HEK293 (cell line): ENCODE measurements around the gene FGF12.

Experiments
- AEBP2 ChIP-seq: fragments of 450-650 bp; formaldehyde crosslinking; IDR thresholded peaks from 2 replicates; pipeline ENCODE4 v1.5.1; 2016; ENCODE audit warnings: missing biosample characterization, missing genetic modification characterization, borderline replicate concordance
- BCL11B ChIP-seq: fragments of 450-650 bp; formaldehyde crosslinking; IDR thresholded peaks from 2 replicates; pipeline ENCODE4 v1.5.1; 2016; ENCODE audit warnings: low read depth, missing biosample characterization, missing genetic modification characterization
- CTCF ChIP-seq: fragments of 450-650 bp; formaldehyde crosslinking; IDR thresholded peaks from 2 replicates; pipeline ENCODE4 v1.5.1; 2016; ENCODE audit warnings: missing biosample characterization, missing genetic modification characterization
- GLIS1 ChIP-seq: fragments of 450-650 bp; formaldehyde crosslinking; IDR thresholded peaks from 2 replicates; pipeline ENCODE4 v1.5.1; 2016; ENCODE audit warnings: missing biosample characterization, missing genetic modification characterization
- KLF17 ChIP-seq: fragments of 450-650 bp; formaldehyde crosslinking; IDR thresholded peaks from 2 replicates; pipeline ENCODE4 v1.5.1; 2016; ENCODE audit warnings: missing biosample characterization, missing genetic modification characterization
- SCRT2 ChIP-seq: fragments of 450-650 bp; formaldehyde crosslinking; IDR thresholded peaks from 2 replicates; pipeline ENCODE4 v1.5.1; 2016; ENCODE audit warnings: missing biosample characterization, missing genetic modification characterization
- TRIM28 ChIP-seq: IDR thresholded peaks from 2 replicates; pipeline ENCODE4 v1.6.1; 2011; ENCODE audit warnings: low read length, control low read depth, borderline replicate concordance
- ZBTB1 ChIP-seq: fragments of 450-650 bp; formaldehyde crosslinking; IDR thresholded peaks from 2 replicates; pipeline ENCODE4 v1.5.1; 2016; ENCODE audit warnings: missing biosample characterization, missing genetic modification characterization
- ZBTB17 ChIP-seq: fragments of 450-650 bp; formaldehyde crosslinking; IDR thresholded peaks from 2 replicates; pipeline ENCODE4 v1.5.1; 2016; ENCODE audit warnings: missing biosample characterization, missing genetic modification characterization
- ZNF148 ChIP-seq: fragments of 450-650 bp; formaldehyde crosslinking; IDR thresholded peaks from 2 replicates; pipeline ENCODE4 v1.5.0; 2017; ENCODE audit warnings: missing biosample characterization, missing genetic modification characterization, borderline replicate concordance
- ZNF18 ChIP-seq: fragments of 450-650 bp; formaldehyde crosslinking; IDR thresholded peaks from 2 replicates; pipeline ENCODE4 v1.5.1; 2016; ENCODE audit warnings: missing biosample characterization, missing genetic modification characterization
- ZNF223 ChIP-seq: fragments of 450-650 bp; formaldehyde crosslinking; IDR thresholded peaks from 2 replicates; pipeline ENCODE4 v1.5.1; 2016; ENCODE audit warnings: missing biosample characterization, missing genetic modification characterization
- ZNF239 ChIP-seq: fragments of 450-650 bp; formaldehyde crosslinking; IDR thresholded peaks from 2 replicates; pipeline ENCODE4 v1.5.1; 2016; ENCODE audit warnings: missing biosample characterization, missing genetic modification characterization
- ZNF280D ChIP-seq: fragments of 450-650 bp; formaldehyde crosslinking; IDR thresholded peaks from 2 replicates; pipeline ENCODE4 v1.5.1; 2016; ENCODE audit warnings: missing biosample characterization, missing genetic modification characterization
- ZNF311 ChIP-seq: fragments of 450-650 bp; formaldehyde crosslinking; IDR thresholded peaks from 2 replicates; pipeline ENCODE4 v1.5.1; 2017; ENCODE audit warnings: missing biosample characterization, missing genetic modification characterization, borderline replicate concordance
- ZNF398 ChIP-seq: fragments of 450-650 bp; formaldehyde crosslinking; IDR thresholded peaks from 2 replicates; pipeline ENCODE4 v1.5.1; 2017; ENCODE audit warnings: missing biosample characterization, missing genetic modification characterization
- ZNF423 ChIP-seq: fragments of 450-650 bp; formaldehyde crosslinking; IDR thresholded peaks from 2 replicates; pipeline ENCODE4 v1.5.1; 2016; ENCODE audit warnings: missing biosample characterization, missing genetic modification characterization
- ZNF449 ChIP-seq: fragments of 450-650 bp; formaldehyde crosslinking; IDR thresholded peaks from 2 replicates; pipeline ENCODE4 v1.5.1; 2017; ENCODE audit warnings: missing biosample characterization, mild to moderate bottlenecking, missing genetic modification characterization, moderate library complexity
- ZNF549 ChIP-seq: fragments of 450-650 bp; IDR thresholded peaks from 2 replicates; pipeline ENCODE4 v1.5.1; 2018; ENCODE audit warnings: missing biosample characterization, missing genetic modification characterization, mild to moderate bottlenecking, inconsistent platforms, moderate library complexity
- ZNF621 ChIP-seq: fragments of 450-650 bp; formaldehyde crosslinking; IDR thresholded peaks from 2 replicates; pipeline ENCODE4 v1.5.1; 2017; ENCODE audit warnings: missing biosample characterization, missing genetic modification characterization
- ZNF623 ChIP-seq: fragments of 450-650 bp; formaldehyde crosslinking; IDR thresholded peaks from 2 replicates; pipeline ENCODE4 v1.5.1; 2016; ENCODE audit warnings: missing biosample characterization, missing genetic modification characterization
- ZSCAN18 ChIP-seq: fragments of 450-650 bp; formaldehyde crosslinking; IDR thresholded peaks from 2 replicates; pipeline ENCODE4 v1.5.1; 2016; ENCODE audit warnings: missing biosample characterization, missing genetic modification characterization

The FGF12 gene

GRCh38 chr3:192409201-192409837 is 318.0 kb downstream of the FGF12 start (continued):
- no peak for TF ChIP-seq ZNF449 (tag by site-specific recombination)
- no peak for TF ChIP-seq TRIM28
- TF ChIP-seq ZBTB17 (tag by site-specific recombination) = peak; percentile 61
- no peak; the same call in none of the 2 replicates for TF ChIP-seq KLF17
- no peak for TF ChIP-seq ZNF18 (tag by site-specific recombination)
- TF ChIP-seq CTCF (tag by site-specific recombination) = no peak
- TF ChIP-seq ZNF549 (tag by site-specific recombination) = no peak
- TF ChIP-seq ZNF311 (tag by site-specific recombination) = no peak
- TF ChIP-seq BCL11B (tag by site-specific recombination) = no peak
- no peak for TF ChIP-seq ZNF621
- no peak for TF ChIP-seq ZNF623 (tag by site-specific recombination)
- TF ChIP-seq SCRT2 (tag by site-specific recombination) = no peak
- TF ChIP-seq GLIS1 (tag by site-specific recombination) = no peak
- TF ChIP-seq ZNF280D (tag by site-specific recombination) = no peak
- TF ChIP-seq ZNF239 (tag by site-specific recombination) = no peak
- peak; percentile 47 for TF ChIP-seq ZNF398 (tag by site-specific recombination)
- TF ChIP-seq ZNF223 (tag by site-specific recombination) = no peak
- no peak for TF ChIP-seq ZBTB1 (tag by site-specific recombination)
- no peak for TF ChIP-seq AEBP2
- TF ChIP-seq ZNF148 (tag by site-specific recombination) = no peak
- TF ChIP-seq ZSCAN18 (tag by site-specific recombination) = no peak
- no peak for TF ChIP-seq ZNF423 (tag by site-specific recombination)
